ENCODE results near the gene PIGP. TPM values are rescaled to one million over a fixed set of nuclear protein-coding genes. Genes with fewer than 3 reads are reported as not detected.

The PIGP gene
- total and polyA plus RNA-seq, 9 of the 15 experiments (the other 6 are each of a cell fraction or from before 2014, with no cell fraction given) = 18.3 to 122 (median 35.6) TPM

- TF ChIP-seq PREB (CRISPR knock-in tag; IDR thresholded peaks at IDR 0.05) = no peak
- no peak for TF ChIP-seq RCOR1 (IDR thresholded peaks at IDR 0.05; ENCODE audit: borderline replicate concordance in 1 of 2, low read depth in 2 of 2, low read length in 2 of 2)
- peak; percentile 10 for TF ChIP-seq NEUROD1 (IDR thresholded peaks at IDR 0.05; ENCODE audit: borderline replicate concordance, low read depth, low read length, partially characterized antibody)
- no peak for TF ChIP-seq CCNT2 (IDR thresholded peaks at IDR 0.05; ENCODE audit: borderline replicate concordance, extremely low read depth, insufficient read length, low read depth, low read length)
- TF ChIP-seq PHF21A (IDR thresholded peaks at IDR 0.05; ENCODE audit: borderline replicate concordance, low read depth) = no peak
- TF ChIP-seq ETV5 (CRISPR knock-in tag; IDR thresholded peaks at IDR 0.05; ENCODE audit: low read depth) = peak; percentile 63; the same call in 1 of the 2 replicates
- TF ChIP-seq TBP (optimal IDR thresholded peaks at IDR 0.05; ENCODE audit: low read depth, low read length) = no peak
- no peak for TF ChIP-seq RAD21 (CRISPR knock-in tag; conservative IDR thresholded peaks at IDR 0.05 in 1 of 2, IDR thresholded peaks at IDR 0.05 in 1 of 2)
- TF ChIP-seq ZNF318 (IDR thresholded peaks at IDR 0.05; ENCODE audit: borderline replicate concordance in 1 of 2, low read depth in 1 of 2) = no peak
- no peak for TF ChIP-seq POU5F1 (IDR thresholded peaks at IDR 0.05; ENCODE audit: borderline replicate concordance, low read depth, low read length, partially characterized antibody)
- peak; percentile 91 for TF ChIP-seq ZBTB1 (CRISPR knock-in tag; IDR thresholded peaks at IDR 0.05; ENCODE audit: borderline replicate concordance, low read depth)
- TF ChIP-seq RNF2 (IDR thresholded peaks at IDR 0.05) = peak; percentile 75; the same call in 1 of the 2 replicates
- TF ChIP-seq PML (IDR thresholded peaks at IDR 0.05; ENCODE audit: low read length) = no peak
- no peak for TF ChIP-seq KLF16 (IDR thresholded peaks at IDR 0.05)
- TF ChIP-seq SMARCB1 (IDR thresholded peaks at IDR 0.05; ENCODE audit: insufficient read length, low read depth) = peak; percentile 3
- no peak for TF ChIP-seq PHB2 (IDR thresholded peaks at IDR 0.05; ENCODE audit: low read depth)
Observed at GRCh38 chr21:37072274-37072987, 440 bp downstream of the PIGP start (continued).

Measured in K562 (cell line).